IMR-90 (cell line): Measurements from ENCODE around the gene RPS6KA3.

Experiments used
- CEBPB ChIP-seq: IDR thresholded peaks from 2 replicates; pipeline ENCODE4 v1.6.1; 2012; ENCODE audit warnings: low read depth, low read length, improper control_type of control experiment
- CTCF ChIP-seq: conservative IDR thresholded peaks from 2 replicates; pipeline ENCODE4 v1.5.1; 2012; ENCODE audit warnings: mild to moderate bottlenecking, low read depth, low read length, improper control_type of control experiment
- POLR2A ChIP-seq: IDR thresholded peaks from 2 replicates; pipeline ENCODE4 v1.6.1; 2012; ENCODE audit warnings: mild to moderate bottlenecking, low read depth, low read length

- TF ChIP-seq CTCF (no peak), CEBPB (no peak), POLR2A (no peak)
Observed at GRCh38 chrX:20237864-20238263, 28.8 kb downstream of the RPS6KA3 start.
